ENCODE results near the gene AKR1C2.
"Not testable (repeated sequence)": the region's sequence is repeated elsewhere in the genome, so short reads cannot be mapped to it uniquely, and the experiment has no call there.

DNA sequence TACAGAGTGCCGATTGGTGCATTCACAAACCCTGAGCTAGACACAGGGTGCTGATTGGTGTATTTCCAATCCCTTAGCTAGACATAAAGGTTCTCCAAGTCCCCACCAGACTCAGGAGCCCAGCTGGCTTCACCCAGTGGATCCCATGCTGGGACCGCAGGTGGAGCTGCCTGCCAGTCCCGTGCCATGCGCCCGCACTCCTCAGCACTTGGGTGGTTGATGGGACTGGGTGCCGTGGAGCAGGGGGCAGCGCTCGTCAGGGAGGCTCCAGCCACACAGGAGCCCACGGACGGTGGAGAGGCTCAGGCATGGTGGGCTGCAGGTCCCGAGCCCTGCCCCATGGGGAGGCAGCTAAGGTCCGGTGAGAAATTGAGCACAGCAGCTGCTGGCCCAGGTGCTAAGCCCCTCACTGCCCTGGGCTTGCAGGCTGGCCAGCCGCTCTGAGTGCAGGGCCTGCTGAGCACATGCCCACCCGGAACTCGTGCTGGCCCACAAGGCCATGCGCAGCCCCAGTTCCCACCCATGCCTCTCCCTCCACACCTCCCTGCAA lies 49.4 kb upstream of the AKR1C2 start:
- TF ChIP-seq, protein P1, sequence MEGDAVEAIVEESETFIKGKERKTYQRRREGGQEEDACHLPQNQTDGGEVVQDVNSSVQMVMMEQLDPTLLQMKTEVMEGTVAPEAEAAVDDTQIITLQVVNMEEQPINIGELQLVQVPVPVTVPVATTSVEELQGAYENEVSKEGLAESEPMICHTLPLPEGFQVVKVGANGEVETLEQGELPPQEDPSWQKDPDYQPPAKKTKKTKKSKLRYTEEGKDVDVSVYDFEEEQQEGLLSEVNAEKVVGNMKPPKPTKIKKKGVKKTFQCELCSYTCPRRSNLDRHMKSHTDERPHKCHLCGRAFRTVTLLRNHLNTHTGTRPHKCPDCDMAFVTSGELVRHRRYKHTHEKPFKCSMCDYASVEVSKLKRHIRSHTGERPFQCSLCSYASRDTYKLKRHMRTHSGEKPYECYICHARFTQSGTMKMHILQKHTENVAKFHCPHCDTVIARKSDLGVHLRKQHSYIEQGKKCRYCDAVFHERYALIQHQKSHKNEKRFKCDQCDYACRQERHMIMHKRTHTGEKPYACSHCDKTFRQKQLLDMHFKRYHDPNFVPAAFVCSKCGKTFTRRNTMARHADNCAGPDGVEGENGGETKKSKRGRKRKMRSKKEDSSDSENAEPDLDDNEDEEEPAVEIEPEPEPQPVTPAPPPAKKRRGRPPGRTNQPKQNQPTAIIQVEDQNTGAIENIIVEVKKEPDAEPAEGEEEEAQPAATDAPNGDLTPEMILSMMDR (IDR thresholded peaks at IDR 0.05; ENCODE audit: insufficient read depth, low read depth, low read length): not testable (repeated sequence)
- not testable (repeated sequence) for TF ChIP-seq EZH2 (IDR thresholded peaks at IDR 0.05; ENCODE audit: insufficient read depth, low read length)
